Kidney (tissue), 14 donors: ENCODE data around the gene ZNF669. TPM values are rescaled to one million over a fixed set of nuclear protein-coding genes. Genes with fewer than 3 reads are reported as not detected.

Source experiments
- DNase-seq, 5 donors: peaks; one replicate each; pipeline ENCODE4 v3.0.0-alpha.2; 2013 to 2020
- FAIRE-seq: peaks from 2 replicates; lab custom pipeline; 2012; peaks lifted over from hg19 to GRCh38; lab: Jason Lieb, UNC
- H3K27ac ChIP-seq, 2 donors: one replicate each; pipeline ENCODE4 v1.7.0; 2013; ENCODE audit warnings: low read depth in 2 of 2, low read length in 2 of 2, inconsistent platforms in 1 of 2
- H3K27me3 ChIP-seq: one replicate; pipeline ENCODE4 v1.7.1; 2013; ENCODE audit warnings: low read length, inconsistent platforms; ENCODE audit not compliant: control insufficient read depth, insufficient read depth
- H3K36me3 ChIP-seq, 3 donors: one replicate each; pipeline versions ENCODE4 v1.7.0 to v1.7.1; 2013; ENCODE audit warnings: low read length in 3 of 3, control low read depth in 1 of 3, inconsistent platforms in 1 of 3; ENCODE audit not compliant: insufficient read depth in 3 of 3, control insufficient read depth in 2 of 3
- H3K4me1 ChIP-seq, 3 donors: one replicate each; pipeline versions ENCODE4 v1.7.0 to v1.7.1; 2013; ENCODE audit warnings: low read length in 3 of 3, inconsistent platforms in 1 of 3, low read depth in 1 of 3; ENCODE audit not compliant: control insufficient read depth in 2 of 3, insufficient read depth in 2 of 3
- H3K4me3 ChIP-seq, 3 donors: one replicate each; pipeline versions ENCODE4 v1.7.0 to v1.8.1; 2013; ENCODE audit warnings: low read length in 3 of 3, control low read depth in 1 of 3, inconsistent platforms in 1 of 3
- H3K9ac ChIP-seq, 3 donors: one replicate each; pipeline versions ENCODE4 v1.7.0 to v1.7.1; 2013; ENCODE audit warnings: low read length in 3 of 3, control low read depth in 1 of 3, inconsistent platforms in 1 of 3
- H3K9me3 ChIP-seq, 3 donors: one replicate each; pipeline versions ENCODE4 v1.7.0 to v1.7.1; 2013; ENCODE audit warnings: low read length in 3 of 3, control low read depth in 1 of 3, inconsistent platforms in 1 of 3; ENCODE audit not compliant: control insufficient read depth in 2 of 3, insufficient read depth in 1 of 3
- CTCF ChIP-seq: IDR thresholded peaks from 3 replicates; pipeline ENCODE4 v1.5.1; 2012; ENCODE audit warnings: mild to moderate bottlenecking, moderate library complexity, borderline replicate concordance; ENCODE audit not compliant: insufficient read depth; ENCODE audit errors: extremely low read depth
- intact Hi-C: fragments of 100-400 bp; cut with DNase I; formaldehyde crosslinking; loops from one replicate; pipeline ENCODE4 v1.11.1; 2022
- polyA plus RNA-seq: library from polyadenylated mRNA; stranded (reverse); fragments of 350-450 nt; fragmentation: Illumina TruSeq; extraction: RNeasy Lipid Tissue Mini Kit (QIAGEN cat#74804); gene quantifications from one replicate; pipeline ENCODE4 v1.2.3, GENCODE V29; 2014; ENCODE audit warnings: low read depth, low replicate concordance; ENCODE audit not compliant: insufficient read depth
- total RNA-seq: library from RNA; stranded (reverse); fragmentation: NEBNext Ultra II Directional; extraction: Animal tissue kit (Norgen Biotek cat#: 25700); gene quantifications from one replicate; pipeline ENCODE4 v1.2.1, GENCODE V29; 2021
- donor health status: control.
- donor health status: control.
- donor health status: control.
- donor health status: control.
- donor health status: control.
- donor health status: DM: yes; HTN: yes; CAD: no.
- donor health status: Normal renal cell carcinoma (clear cell type).

Gene ZNF669
- total and polyA plus RNA-seq, 2 donors from 2014 or later, result 4.2 to 7.8 TPM

GRCh38 chr1:247104965-247105364, 809 bp upstream of the ZNF669 start:
- peak overlapping the region; percentile 76 to 94 (median 93) for H3K4me3 ChIP-seq
- FAIRE-seq (no peak), DNase-seq (peak in 1 of 5 donors; percentile 41)
- no peak overlapping the region for H3K27ac ChIP-seq
- peaks cover 13 to 20% (median 14%) of the 10 kb centered on the region in 3 donors for H3K36me3 ChIP-seq
- H3K27me3 ChIP-seq, result no peaks in the 10 kb centered on the region
- no peak for TF ChIP-seq CTCF
- H3K4me1 ChIP-seq, result peaks cover 0 to 3% (median 2%) of the 10 kb centered on the region in 3 donors
- intact Hi-C loops, result no loop called here
- H3K9ac ChIP-seq, result no peak overlapping the region
- peaks cover 1 to 19% (median 8%) of the 10 kb centered on the region in 3 donors for H3K9me3 ChIP-seq

GRCh38 chr1:247102381-247102780, 1.8 kb downstream of the ZNF669 start:
- FAIRE-seq (no peak), DNase-seq (no peak)
- H3K27ac ChIP-seq, result no peak overlapping the region
- H3K36me3 ChIP-seq, result peaks cover 13 to 21% (median 18%) of the 10 kb centered on the region in 3 donors
- peaks cover 0 to 3% (median 2%) of the 10 kb centered on the region in 3 donors for H3K4me1 ChIP-seq
- peaks cover 1 to 24% (median 8%) of the 10 kb centered on the region in 3 donors for H3K9me3 ChIP-seq
- TF ChIP-seq CTCF, result no peak
- no peak overlapping the region for H3K4me3 ChIP-seq
- H3K27me3 ChIP-seq, result no peaks in the 10 kb centered on the region
- intact Hi-C loops, result no loop called here
- no peak overlapping the region for H3K9ac ChIP-seq

- peaks cover 0 to 3% (median 2%) of the 10 kb centered on the region in 3 donors for H3K4me1 ChIP-seq
- no peak for TF ChIP-seq CTCF
- H3K27ac ChIP-seq, result no peak overlapping the region
- peak overlapping the region in 1 of 3 donors; percentile 13 for H3K4me3 ChIP-seq
- H3K36me3 ChIP-seq, result peaks cover 16 to 21% (median 18%) of the 10 kb centered on the region in 3 donors
- H3K27me3 ChIP-seq, result no peaks in the 10 kb centered on the region
- intact Hi-C loops, result no loop called here
- peaks cover 1 to 40% (median 8%) of the 10 kb centered on the region in 3 donors for H3K9me3 ChIP-seq
- no peak for DNase-seq
- FAIRE-seq, result no peak
- no peak overlapping the region for H3K9ac ChIP-seq
These were observed 3.4 kb downstream of the ZNF669 start for GRCh38 chr1:247100676-247101279.

- intact Hi-C loops, result no loop called here
- no peak for DNase-seq
- TF ChIP-seq CTCF, result no peak
- no peak overlapping the region for H3K9ac ChIP-seq
- H3K27me3 ChIP-seq, result no peaks in the 10 kb centered on the region
- FAIRE-seq, result no peak
- no peak overlapping the region for H3K27ac ChIP-seq
- no peaks in the 10 kb centered on the region for H3K4me1 ChIP-seq
- H3K9me3 ChIP-seq, result peaks cover 0 to 35% (median 8%) of the 10 kb centered on the region in 3 donors
- H3K36me3 ChIP-seq, result peaks cover 16 to 20% (median 17%) of the 10 kb centered on the region in 3 donors
- H3K4me3 ChIP-seq, result no peak overlapping the region
These were observed 7.2 kb downstream of the ZNF669 start for GRCh38 chr1:247096958-247097357.
